Measurements from ENCODE around the gene SIRT4. TPM values are rescaled to one million over a fixed set of nuclear protein-coding genes. Genes with fewer than 3 reads are reported as not detected.

SIRT4 gene
- polyA plus RNA-seq, 3 donors: 0.30 to 0.72 (median 0.53) TPM

DNA sequence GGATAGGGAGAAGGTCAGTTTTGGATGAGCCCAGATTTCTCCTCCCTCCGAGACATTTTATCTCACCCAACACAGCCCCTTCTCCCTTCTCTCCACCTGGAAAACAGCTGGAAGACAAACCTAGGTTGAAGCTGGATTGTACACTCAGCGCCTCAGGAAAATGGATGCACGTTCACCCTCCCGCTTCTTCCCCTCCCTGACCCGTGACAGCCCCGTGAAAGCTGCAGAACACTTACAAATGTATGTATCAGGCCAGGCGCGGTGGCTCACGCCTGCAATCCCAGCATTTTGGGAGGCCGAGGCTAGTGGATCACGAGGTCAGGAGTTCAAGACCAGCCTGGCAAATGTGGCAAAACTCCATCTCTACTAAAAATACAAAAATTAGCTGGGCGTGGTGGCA, 14.6 kb upstream of the SIRT4 start:
- no peak overlapping the region for H3K4me3 ChIP-seq (replicated peaks in 1 of 3; ENCODE audit: low read depth in 2 of 3, low read length in 3 of 3)
- H3K36me3 ChIP-seq (replicated peaks in 1 of 2; ENCODE audit: control insufficient read depth in 1 of 2, insufficient read depth in 2 of 2, low read length in 2 of 2): no peaks in the 10 kb centered on the region
- Mint-ChIP-seq H3K27ac (no peak overlapping the region), H3K4me1 (no peaks in the 10 kb centered on the region), H3K27me3 (ENCODE audit: low read depth in 3 of 3) (peaks cover 7 to 15% (median 12%) of the 10 kb centered on the region in 3 donors), H3K4me3 (no peak overlapping the region), H3K36me3 (no peaks in the 10 kb centered on the region), H3K9me3 (peaks cover 0 to 1% (median 0%) of the 10 kb centered on the region in 7 donors)
- DNase-seq: no peak
- intact Hi-C loops (cut with micrococcal nuclease): no loop called here
- no peak overlapping the region for H2AFZ ChIP-seq (ENCODE audit: insufficient read depth, low read depth, low read length, poor library complexity, severe bottlenecking)
- H4K20me1 ChIP-seq (ENCODE audit: insufficient read depth, low read length): no peaks in the 10 kb centered on the region
- peaks cover 22 to 27% of the 10 kb centered on the region in 2 donors for H3K4me1 ChIP-seq (ENCODE audit: control insufficient read depth in 1 of 2, insufficient read depth in 2 of 2, low read length in 2 of 2)
- WGBS (ENCODE audit: insufficient coverage): 89% methylated on average over 6 of the region's 12 CpGs
- H3K27me3 ChIP-seq (ENCODE audit: control insufficient read depth in 2 of 2, insufficient read depth in 2 of 2, low read length in 2 of 2): no peaks in the 10 kb centered on the region
- H3K27ac ChIP-seq (ENCODE audit: low read depth in 1 of 2, low read length in 2 of 2): no peak overlapping the region
- H3K79me2 ChIP-seq (ENCODE audit: insufficient read depth, low read length): no peaks in the 10 kb centered on the region
- H3K9ac ChIP-seq (ENCODE audit: insufficient read depth, low read length, poor library complexity, severe bottlenecking): no peak overlapping the region
- no peaks in the 10 kb centered on the region for H3K9me3 ChIP-seq (replicated peaks in 1 of 2; ENCODE audit: control insufficient read depth in 1 of 2, insufficient read depth in 1 of 2, low read length in 2 of 2)
- TF ChIP-seq CTCF (IDR thresholded peaks at IDR 0.05): no peak
- H3K4me2 ChIP-seq (replicated peaks; ENCODE audit: extremely low read depth, low read length, poor library complexity, severe bottlenecking): no peak overlapping the region

GRCh38 chr12:120290609-120291305, 11.4 kb upstream of the SIRT4 start:
- no peak for TF ChIP-seq CTCF (IDR thresholded peaks at IDR 0.05)
- intact Hi-C loops (cut with micrococcal nuclease): no loop called here

More at GRCh38 chr12:120290609-120291305, 11.4 kb upstream of the SIRT4 start:
- H3K27me3 Mint-ChIP-seq (ENCODE audit: low read depth in 3 of 3): peaks cover 4 to 10% (median 6%) of the 10 kb centered on the region in 3 donors
- Histone ChIP-seq H2AFZ (ENCODE audit: insufficient read depth, low read depth, low read length, poor library complexity, severe bottlenecking) (no peak overlapping the region), H3K4me1 (ENCODE audit: control insufficient read depth in 1 of 2, insufficient read depth in 2 of 2, low read length in 2 of 2) (peaks cover 27 to 38% of the 10 kb centered on the region in 2 donors), H3K4me2 (replicated peaks; ENCODE audit: extremely low read depth, low read length, poor library complexity, severe bottlenecking) (peak overlapping the region; percentile 72), H3K4me3 (replicated peaks in 1 of 3; ENCODE audit: low read depth in 2 of 3, low read length in 3 of 3) (peak overlapping the region; percentile 6 to 67 (median 24)), H3K36me3 (replicated peaks in 1 of 2; ENCODE audit: control insufficient read depth in 1 of 2, insufficient read depth in 2 of 2, low read length in 2 of 2) (no peaks in the 10 kb centered on the region), H3K9ac (ENCODE audit: insufficient read depth, low read length, poor library complexity, severe bottlenecking) (peak overlapping the region; percentile 38), H4K20me1 (ENCODE audit: insufficient read depth, low read length) (no peaks in the 10 kb centered on the region), H3K27ac (ENCODE audit: low read depth in 1 of 2, low read length in 2 of 2) (peak overlapping the region; percentile 83 to 100), H3K27me3 (ENCODE audit: control insufficient read depth in 2 of 2, insufficient read depth in 2 of 2, low read length in 2 of 2) (no peaks in the 10 kb centered on the region), H3K9me3 (replicated peaks in 1 of 2; ENCODE audit: control insufficient read depth in 1 of 2, insufficient read depth in 1 of 2, low read length in 2 of 2) (no peaks in the 10 kb centered on the region), H3K79me2 (ENCODE audit: insufficient read depth, low read length) (no peaks in the 10 kb centered on the region)
- no peaks in the 10 kb centered on the region for H3K4me1 Mint-ChIP-seq
- H3K9me3 Mint-ChIP-seq: no peaks in the 10 kb centered on the region
- no peak overlapping the region for H3K4me3 Mint-ChIP-seq
- no peak overlapping the region for H3K27ac Mint-ChIP-seq
- 31% methylated on average over 19 of the region's 22 CpGs for WGBS (ENCODE audit: insufficient coverage)
- no peaks in the 10 kb centered on the region for H3K36me3 Mint-ChIP-seq
- DNase-seq: peak; percentile 19 to 69 (median 30)

Measured in CD14-positive monocyte (primary cell).